ENCODE data around the gene KIAA0513.
"Not testable (repeated sequence)": the region's sequence is repeated elsewhere in the genome, so short reads cannot be mapped to it uniquely, and the experiment has no call there.

Gene KIAA0513

GRCh38 chr16:85123441-85123840, 95.8 kb downstream of the KIAA0513 start:
- not testable (repeated sequence) for DNase-seq

GRCh38 chr16:85123891-85124635, 96.5 kb downstream of the KIAA0513 start:
- no peak for DNase-seq

DNA sequence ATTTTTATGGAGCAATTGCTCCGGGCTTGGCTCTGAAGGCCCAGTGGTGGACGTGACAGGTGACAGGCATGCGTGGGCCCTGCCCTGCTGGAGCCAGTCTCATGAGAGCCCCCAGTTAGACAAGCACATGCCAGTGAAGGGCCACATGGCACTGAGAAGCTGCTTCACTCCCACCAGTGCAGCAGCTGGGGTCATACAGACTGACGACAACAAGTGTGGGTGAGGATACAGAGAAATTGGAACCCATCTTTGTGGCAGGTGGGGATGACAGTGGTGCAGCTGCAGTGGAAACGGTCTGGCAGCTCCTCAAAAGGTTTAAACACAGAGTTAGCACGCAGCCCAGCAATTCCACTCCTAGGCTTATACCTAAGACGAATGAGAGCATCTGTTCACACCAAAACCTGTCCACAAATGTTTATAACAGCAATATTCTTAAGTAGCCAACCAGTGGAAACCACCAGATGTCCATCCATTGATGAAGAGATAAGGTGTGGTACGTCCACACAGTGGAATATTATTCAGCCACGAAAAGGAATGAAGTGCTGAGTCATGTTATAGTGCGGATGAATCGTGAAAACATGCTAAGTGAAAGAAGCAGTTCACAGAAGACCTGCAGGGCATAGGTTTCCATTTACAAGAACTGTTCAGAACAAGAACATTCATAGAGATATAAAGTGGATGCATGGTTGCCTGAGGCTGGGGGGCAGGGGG, 97.2 kb downstream of the KIAA0513 start:
- DNase-seq = no peak

GRCh38 chr16:85125570-85126393, 98.2 kb downstream of the KIAA0513 start:
- DNase-seq = no peak

DNA sequence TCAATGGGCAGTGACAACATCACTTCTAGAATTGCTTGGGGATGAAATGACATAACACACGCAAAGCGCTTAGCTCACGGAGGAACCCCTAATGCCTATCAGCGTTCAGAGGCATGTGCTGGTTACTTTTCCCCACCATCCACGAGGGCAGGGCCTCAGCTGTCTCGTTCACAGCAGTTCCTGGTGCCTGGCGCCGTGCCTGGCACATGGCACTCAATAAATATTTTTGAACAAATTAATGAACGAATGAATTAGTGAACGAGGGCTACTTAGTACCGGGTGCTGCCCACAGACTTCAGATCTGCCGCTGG, 98.8 kb downstream of the KIAA0513 start:
- no peak for DNase-seq

- DNase-seq = peak; percentile 46
Observed at GRCh38 chr16:85126705-85127378, 99.2 kb downstream of the KIAA0513 start.

GRCh38 chr16:85127379-85127723, 99.8 kb downstream of the KIAA0513 start:
- DNase-seq = no peak

DNA sequence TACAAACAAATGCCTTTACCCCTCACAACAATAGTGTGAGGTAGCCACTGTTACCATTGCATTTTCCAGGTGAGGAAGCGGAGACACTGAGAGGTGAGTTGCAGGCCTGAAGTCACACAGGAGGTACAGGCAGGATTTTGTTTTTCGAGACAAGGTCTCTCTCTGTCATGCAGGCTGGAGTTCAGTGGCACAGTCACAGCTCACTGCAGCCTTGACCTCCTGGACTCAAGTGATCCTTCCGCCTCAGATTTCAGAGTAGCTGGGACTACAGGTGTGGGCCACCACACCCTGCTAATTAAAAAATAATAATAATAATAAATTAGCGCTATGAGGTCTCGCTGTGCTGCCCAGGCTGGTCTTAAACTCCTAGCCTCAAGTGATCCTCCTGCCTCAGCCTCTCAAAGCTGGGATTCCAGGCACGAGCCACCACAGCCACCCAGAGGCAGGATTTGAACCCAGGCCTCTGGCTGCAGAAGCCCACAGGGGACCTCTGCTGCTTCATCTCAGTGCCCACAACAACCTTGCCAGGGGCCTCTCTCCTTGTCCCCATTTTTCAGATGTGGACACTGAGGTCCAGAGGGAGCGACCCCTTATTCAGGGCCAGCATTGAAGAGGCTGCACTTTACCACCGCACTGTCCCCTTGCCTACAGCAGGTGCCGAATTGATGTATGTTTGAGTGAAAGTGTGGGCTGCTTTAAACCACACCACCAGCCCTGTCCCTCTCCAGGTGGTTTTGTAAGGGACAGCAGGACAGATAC, 100.7 kb downstream of the KIAA0513 start:
- DNase-seq = no peak

DNA sequence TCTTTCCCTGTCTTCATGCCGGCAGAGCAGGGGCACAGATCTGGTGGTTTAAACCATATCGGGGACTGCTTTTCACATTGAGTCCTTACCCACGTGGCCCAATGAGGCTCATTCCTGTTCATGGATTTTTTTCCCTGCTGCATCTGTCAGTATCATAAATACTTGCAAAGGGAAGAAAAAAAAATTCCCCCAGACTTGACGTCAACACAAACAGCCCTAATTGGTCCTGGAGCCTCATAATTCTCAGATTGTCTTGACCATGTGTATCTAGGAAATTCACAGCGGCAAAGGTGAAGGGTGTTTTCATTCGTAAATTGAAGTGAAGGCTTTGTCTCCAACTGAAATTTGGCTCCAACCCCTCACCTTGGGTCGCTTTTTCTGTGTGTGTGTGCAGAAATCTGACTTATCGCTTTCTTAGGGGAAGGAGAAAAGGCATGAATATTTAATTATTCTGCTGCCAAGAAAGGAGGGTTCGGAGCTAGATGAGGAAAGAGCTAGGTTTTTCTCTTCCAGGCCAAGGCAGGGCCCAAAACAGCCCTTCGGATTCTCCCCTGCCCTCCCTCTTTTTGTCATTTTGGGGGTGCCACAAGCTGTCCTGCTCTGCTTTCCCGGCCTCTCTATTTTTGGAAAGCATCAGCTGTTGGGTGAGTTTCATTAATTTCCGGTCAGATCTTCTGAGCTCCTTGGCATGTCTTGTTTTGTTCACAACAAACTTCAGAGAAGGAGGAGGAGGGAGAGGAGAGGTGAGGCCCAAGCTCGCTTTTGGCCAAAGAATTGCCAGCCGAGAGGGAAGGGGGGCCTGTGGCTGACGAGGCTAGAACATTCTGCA, 102.5 kb downstream of the KIAA0513 start:
- no peak for DNase-seq

DNA sequence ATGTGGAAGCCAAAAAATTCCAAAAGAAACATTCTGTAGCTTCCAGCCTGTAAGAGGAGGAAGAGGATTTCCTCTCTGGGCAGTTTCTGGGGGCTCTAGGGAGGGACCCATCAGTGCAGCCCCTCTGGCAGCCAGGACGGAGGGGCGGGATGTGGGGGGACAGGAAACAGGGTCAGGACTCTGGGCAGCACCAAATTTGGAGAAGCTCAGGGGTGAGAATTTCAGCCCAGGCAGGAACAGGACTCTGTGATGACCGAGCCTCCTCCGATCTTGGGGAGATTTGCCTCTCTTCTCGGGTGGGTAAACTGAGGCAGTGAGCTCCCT, 103.1 kb downstream of the KIAA0513 start:
- no peak for DNase-seq

DNA sequence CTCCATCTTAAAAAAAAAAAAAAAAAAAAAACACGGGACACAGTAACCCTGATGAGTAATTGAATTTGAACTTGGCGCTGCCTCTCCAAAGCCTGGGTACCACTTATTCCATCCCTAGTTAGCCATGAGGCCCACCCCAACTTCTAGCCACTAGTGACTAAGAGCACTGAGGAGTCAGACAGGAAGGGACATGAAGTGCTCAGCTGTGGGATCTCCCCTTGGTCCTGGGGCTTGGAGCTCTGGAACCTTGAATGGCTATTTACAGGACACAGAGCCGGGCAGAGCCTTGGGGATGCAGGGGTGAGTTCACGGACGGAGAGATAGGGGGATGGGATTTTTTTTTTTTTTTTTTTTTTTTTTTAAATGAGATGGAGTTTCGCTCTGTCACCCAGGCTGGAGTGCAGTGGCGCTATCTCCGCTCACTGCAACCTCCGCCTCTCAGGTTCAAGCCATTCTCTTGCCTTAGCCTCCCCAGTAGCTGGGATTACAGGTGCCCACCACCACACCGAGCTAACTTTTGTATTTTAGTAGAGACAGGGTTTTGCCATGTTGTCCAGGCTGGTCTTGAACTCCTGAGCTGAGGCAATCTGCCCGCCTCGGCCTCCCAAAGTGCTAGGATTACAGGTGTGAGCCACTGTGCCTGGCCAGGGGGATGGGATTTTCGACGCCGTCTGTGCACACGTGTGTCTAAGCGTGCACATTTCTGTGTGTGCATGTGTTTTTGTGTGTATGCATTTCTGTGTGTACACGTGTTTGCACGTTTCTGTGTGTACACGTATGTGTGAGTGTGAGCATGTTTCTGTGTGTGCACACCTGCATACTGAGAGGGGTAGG, 105.1 kb downstream of the KIAA0513 start:
- DNase-seq = no peak

DNA sequence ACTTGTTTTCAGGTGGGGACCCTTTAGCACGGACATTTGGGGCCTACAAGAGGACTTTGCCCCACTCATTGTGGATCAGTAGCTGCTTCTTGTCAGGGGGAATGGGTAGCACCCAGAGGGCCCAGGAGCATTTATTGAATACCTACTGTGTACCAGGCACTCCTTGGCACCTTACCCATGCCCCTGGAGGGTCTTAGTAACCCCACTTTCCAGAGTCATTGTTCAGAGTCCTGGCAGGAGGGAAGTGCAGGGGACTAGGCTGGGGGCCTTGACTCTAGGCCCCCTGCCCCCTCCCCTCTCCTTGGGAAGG, 105.7 kb downstream of the KIAA0513 start:
- no peak for DNase-seq

GRCh38 chr16:85134076-85134788, 106.6 kb downstream of the KIAA0513 start:
- no peak for DNase-seq

GRCh38 chr16:85134789-85135142, 107.2 kb downstream of the KIAA0513 start:
- no peak for DNase-seq

DNA sequence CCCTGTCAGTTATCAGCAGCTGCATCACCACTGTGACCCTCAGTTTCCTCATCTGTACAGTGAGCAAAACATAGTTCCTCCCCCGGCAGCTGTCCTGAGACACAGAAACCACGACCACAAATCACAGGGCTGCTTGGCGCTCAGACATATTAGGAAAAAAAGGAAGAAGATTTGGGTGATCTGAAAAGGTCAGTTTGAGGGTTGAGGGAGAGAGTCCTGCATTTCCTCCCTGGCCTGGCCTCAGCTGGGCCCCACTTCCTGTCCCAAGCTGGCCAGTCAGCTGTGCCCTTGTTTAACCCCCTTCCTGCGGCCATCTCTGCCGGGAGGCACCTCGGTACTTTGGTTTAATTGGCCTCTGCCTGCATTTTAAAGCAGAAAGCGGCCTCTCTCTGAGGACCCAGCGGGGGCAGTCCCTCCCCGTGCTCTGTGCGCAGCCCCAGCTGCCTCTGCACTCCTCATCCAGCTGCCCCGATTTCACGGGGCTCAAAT, 108.7 kb downstream of the KIAA0513 start:
- DNase-seq = no peak

- no peak for DNase-seq
Observed at GRCh38 chr16:85136702-85137322, 109.2 kb downstream of the KIAA0513 start.

DNA sequence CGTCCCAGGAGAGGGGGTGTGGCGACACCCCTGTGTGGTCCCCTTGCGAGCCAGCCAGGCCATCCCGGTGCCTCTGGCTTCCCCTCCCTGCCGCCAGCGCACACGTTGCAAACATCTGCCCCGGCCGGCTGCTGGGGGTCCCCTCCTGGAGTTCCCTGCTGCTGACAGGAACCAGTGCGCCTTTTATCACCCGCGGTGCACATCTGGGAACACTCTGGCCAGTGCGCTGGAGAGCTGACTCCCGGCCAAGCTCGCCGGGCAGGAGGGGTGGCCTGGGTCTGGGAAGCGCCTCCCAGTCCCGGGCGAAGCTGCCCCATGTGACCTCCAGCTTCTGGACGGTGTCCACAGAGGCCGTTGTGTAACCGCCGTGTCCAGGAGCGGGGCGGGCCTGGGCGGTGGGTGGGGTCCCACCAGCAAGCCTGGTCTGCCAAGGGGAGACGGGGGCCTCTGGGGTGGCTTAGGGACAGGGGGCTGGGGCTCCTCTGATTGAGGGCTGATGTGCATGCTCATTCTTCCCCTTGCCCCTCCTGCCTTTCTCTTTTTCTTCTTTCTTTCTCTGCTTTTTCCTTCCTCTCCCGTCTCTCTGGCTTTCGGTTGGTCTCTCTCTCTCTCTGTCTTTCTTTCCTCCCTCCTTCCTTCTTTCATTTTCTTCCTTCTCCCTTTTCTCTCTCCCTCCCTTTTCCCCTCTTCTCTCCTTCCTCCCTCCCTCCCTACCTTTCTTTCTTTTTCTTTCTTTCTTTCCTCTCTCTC, 109.9 kb downstream of the KIAA0513 start:
- DNase-seq = no peak

DNA sequence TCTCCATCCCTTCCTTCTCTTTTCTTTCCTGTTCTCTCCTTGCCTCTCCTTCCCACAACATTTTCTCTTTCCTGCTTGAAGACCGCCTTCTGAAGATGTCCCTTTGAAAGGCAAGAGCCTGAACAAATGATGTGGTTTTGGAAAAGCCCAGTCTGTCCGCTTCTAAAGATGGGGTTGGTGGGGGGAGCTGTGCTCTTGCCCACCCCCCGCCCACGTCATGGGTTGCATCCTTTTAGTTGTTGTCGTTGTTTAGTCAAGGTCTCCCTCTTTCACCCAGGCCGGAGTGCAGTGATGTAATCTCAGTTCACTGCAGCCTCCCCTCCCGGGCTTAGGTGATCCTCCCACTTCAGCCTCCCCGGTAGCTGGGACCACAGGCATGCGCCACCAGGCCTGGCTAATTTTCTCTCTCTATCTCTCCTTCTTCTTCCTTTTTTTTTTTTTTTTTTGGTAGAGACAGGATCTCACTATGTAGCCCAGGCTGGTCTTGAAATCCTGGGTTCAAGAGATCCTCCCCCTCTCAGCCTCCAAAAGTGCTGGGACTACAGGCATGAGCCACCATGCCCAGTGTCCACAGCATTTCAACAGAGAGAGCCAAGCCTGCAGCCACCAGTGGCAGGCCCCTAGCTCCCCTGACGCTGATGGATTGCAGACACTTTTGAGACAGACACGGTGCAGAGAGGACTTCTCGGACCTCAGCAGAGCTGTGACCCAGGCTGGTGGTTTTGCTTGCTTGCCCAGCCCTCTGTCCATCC, 110.7 kb downstream of the KIAA0513 start:
- DNase-seq = no peak

Measured in activated CD8-positive, alpha-beta memory T cell treated with anti-CD3 and anti-CD28 coated beads, Interleukin-2, amount 50 U/mL, for 4 hours (primary cell).